Parathyroid adenoma (tissue), 2 donors: ENCODE results near the gene ABHD13.

Source experiments
- H2AFZ ChIP-seq: fragments of 300-600 bp; sonication (generic); one replicate; pipeline ENCODE4 v1.7.0; 2017; ENCODE audit warnings: antibody characterized with exemption, mild to moderate bottlenecking
- H3K27ac ChIP-seq: fragments of 300-600 bp; sonication (generic); one replicate; pipeline ENCODE4 v1.7.0; 2017
- H3K27me3 ChIP-seq: fragments of 300-600 bp; sonication (generic); one replicate; pipeline ENCODE4 v1.7.0; 2017; ENCODE audit warnings: low read length; ENCODE audit not compliant: control insufficient read depth, insufficient read depth
- H3K36me3 ChIP-seq: fragments of 300-600 bp; sonication (generic); one replicate; pipeline ENCODE4 v1.7.0; 2017; ENCODE audit warnings: low read length; ENCODE audit not compliant: control insufficient read depth, insufficient read depth
- H3K4me1 ChIP-seq: fragments of 300-600 bp; sonication (generic); one replicate; pipeline ENCODE4 v1.7.0; 2017; ENCODE audit warnings: control low read depth
- H3K4me2 ChIP-seq: fragments of 300-600 bp; sonication (generic); one replicate; pipeline ENCODE4 v1.7.0; 2017; ENCODE audit warnings: low read length
- H3K4me3 ChIP-seq: fragments of 300-600 bp; sonication (generic); one replicate; pipeline ENCODE4 v1.7.0; 2017; ENCODE audit warnings: low read depth, low read length
- H3K79me2 ChIP-seq: fragments of 300-600 bp; sonication (generic); one replicate; pipeline ENCODE4 v1.7.0; 2017; ENCODE audit warnings: control low read depth
- H3K9ac ChIP-seq: fragments of 300-600 bp; sonication (generic); one replicate; pipeline ENCODE4 v1.7.0; 2017; ENCODE audit warnings: mild to moderate bottlenecking
- H3K9me3 ChIP-seq: fragments of 300-600 bp; sonication (generic); one replicate; pipeline ENCODE4 v1.7.0; 2017; ENCODE audit warnings: low read length; ENCODE audit not compliant: control insufficient read depth
- TF ChIP-seq, protein P1 (sequence below): fragments of 300-600 bp; sonication (generic); IDR thresholded peaks from one replicate; pipeline ENCODE4 v1.7.0; 2017; ENCODE audit warnings: antibody characterized with exemption, mild to moderate bottlenecking
- donor health status: primary hyperparathyroidism.

Gene ABHD13

GRCh38 chr13:108182652-108183051, 35.5 kb upstream of the ABHD13 start:
- TF ChIP-seq, protein P1, sequence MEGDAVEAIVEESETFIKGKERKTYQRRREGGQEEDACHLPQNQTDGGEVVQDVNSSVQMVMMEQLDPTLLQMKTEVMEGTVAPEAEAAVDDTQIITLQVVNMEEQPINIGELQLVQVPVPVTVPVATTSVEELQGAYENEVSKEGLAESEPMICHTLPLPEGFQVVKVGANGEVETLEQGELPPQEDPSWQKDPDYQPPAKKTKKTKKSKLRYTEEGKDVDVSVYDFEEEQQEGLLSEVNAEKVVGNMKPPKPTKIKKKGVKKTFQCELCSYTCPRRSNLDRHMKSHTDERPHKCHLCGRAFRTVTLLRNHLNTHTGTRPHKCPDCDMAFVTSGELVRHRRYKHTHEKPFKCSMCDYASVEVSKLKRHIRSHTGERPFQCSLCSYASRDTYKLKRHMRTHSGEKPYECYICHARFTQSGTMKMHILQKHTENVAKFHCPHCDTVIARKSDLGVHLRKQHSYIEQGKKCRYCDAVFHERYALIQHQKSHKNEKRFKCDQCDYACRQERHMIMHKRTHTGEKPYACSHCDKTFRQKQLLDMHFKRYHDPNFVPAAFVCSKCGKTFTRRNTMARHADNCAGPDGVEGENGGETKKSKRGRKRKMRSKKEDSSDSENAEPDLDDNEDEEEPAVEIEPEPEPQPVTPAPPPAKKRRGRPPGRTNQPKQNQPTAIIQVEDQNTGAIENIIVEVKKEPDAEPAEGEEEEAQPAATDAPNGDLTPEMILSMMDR, result no peak
- H3K27ac ChIP-seq, result no peak overlapping the region
- H3K79me2 ChIP-seq, result no peaks in the 10 kb centered on the region
- H3K27me3 ChIP-seq, result no peaks in the 10 kb centered on the region
- H2AFZ ChIP-seq, result no peak overlapping the region
- no peaks in the 10 kb centered on the region for H3K4me1 ChIP-seq
- H3K4me3 ChIP-seq, result no peak overlapping the region
- no peak overlapping the region for H3K4me2 ChIP-seq
- no peaks in the 10 kb centered on the region for H3K36me3 ChIP-seq
- H3K9ac ChIP-seq, result no peak overlapping the region
- no peaks in the 10 kb centered on the region for H3K9me3 ChIP-seq

GRCh38 chr13:108185223-108185622, 33.0 kb upstream of the ABHD13 start:
- H3K27ac ChIP-seq, result no peak overlapping the region
- H3K9me3 ChIP-seq, result no peaks in the 10 kb centered on the region
- no peak overlapping the region for H3K4me2 ChIP-seq
- H3K4me1 ChIP-seq, result no peaks in the 10 kb centered on the region
- H2AFZ ChIP-seq, result no peak overlapping the region
- TF ChIP-seq, protein P1, result no peak
- no peaks in the 10 kb centered on the region for H3K36me3 ChIP-seq
- H3K79me2 ChIP-seq, result no peaks in the 10 kb centered on the region
- no peak overlapping the region for H3K4me3 ChIP-seq
- no peaks in the 10 kb centered on the region for H3K27me3 ChIP-seq
- no peak overlapping the region for H3K9ac ChIP-seq

DNA sequence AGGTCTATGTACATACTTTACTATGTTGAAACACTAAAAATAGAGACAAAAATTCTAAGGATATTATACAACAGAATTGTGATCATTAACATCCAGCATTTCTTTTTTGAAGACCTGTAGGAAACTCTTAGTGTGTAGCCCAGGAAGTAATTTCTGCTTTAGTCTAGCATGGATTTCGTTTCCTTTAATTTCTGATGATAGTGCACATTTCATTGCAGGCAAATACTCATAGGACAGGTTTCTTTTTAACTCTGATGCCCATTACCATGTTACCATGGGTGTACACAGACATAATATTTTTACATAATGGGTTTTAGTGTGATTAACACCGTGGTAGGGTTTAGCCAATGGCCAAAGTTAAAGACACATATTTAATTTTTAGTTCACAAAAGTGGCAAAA, 29.9 kb upstream of the ABHD13 start:
- Histone ChIP-seq H3K36me3 (no peaks in the 10 kb centered on the region), H3K4me1 (no peaks in the 10 kb centered on the region), H3K9ac (no peak overlapping the region), H3K4me2 (no peak overlapping the region), H3K79me2 (no peaks in the 10 kb centered on the region), H3K9me3 (no peaks in the 10 kb centered on the region), H3K4me3 (no peak overlapping the region), H3K27me3 (no peaks in the 10 kb centered on the region), H2AFZ (no peak overlapping the region), H3K27ac (no peak overlapping the region)
- TF ChIP-seq, protein P1, result no peak

GRCh38 chr13:108190897-108191296, 27.3 kb upstream of the ABHD13 start:
- H2AFZ ChIP-seq, result no peak overlapping the region
- no peak overlapping the region for H3K4me3 ChIP-seq
- no peaks in the 10 kb centered on the region for H3K9me3 ChIP-seq
- no peaks in the 10 kb centered on the region for H3K4me1 ChIP-seq
- TF ChIP-seq, protein P1, result no peak
- H3K27ac ChIP-seq, result no peak overlapping the region
- H3K27me3 ChIP-seq, result no peaks in the 10 kb centered on the region
- H3K79me2 ChIP-seq, result no peaks in the 10 kb centered on the region
- no peak overlapping the region for H3K9ac ChIP-seq
- no peak overlapping the region for H3K4me2 ChIP-seq
- H3K36me3 ChIP-seq, result no peaks in the 10 kb centered on the region

DNA sequence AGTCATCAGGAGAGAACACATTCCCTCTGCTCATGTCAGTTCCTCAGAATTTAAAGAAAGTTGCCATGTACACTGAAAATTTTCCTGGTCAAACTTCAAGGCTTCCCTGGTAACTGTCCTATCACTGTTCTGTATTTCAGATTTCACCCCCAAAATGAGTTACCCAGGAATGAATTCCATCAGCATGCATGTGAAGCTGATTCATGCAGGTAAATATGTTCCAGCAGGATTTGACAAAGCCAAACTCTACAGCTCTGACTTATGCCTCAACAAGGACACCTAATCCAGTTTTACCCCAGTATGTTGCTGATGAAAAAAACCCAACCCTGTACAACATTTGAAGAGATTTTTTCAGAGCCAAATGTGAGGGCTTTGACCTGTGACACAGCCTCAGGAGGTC, 24.4 kb upstream of the ABHD13 start:
- no peak overlapping the region for H3K27ac ChIP-seq
- no peaks in the 10 kb centered on the region for H3K36me3 ChIP-seq
- no peaks in the 10 kb centered on the region for H3K27me3 ChIP-seq
- H3K4me3 ChIP-seq, result no peak overlapping the region
- H3K9me3 ChIP-seq, result no peaks in the 10 kb centered on the region
- H3K9ac ChIP-seq, result no peak overlapping the region
- no peak overlapping the region for H3K4me2 ChIP-seq
- no peaks in the 10 kb centered on the region for H3K4me1 ChIP-seq
- no peaks in the 10 kb centered on the region for H3K79me2 ChIP-seq
- H2AFZ ChIP-seq, result no peak overlapping the region
- TF ChIP-seq, protein P1, result no peak
